Smooth muscle cell (in vitro differentiated cells): ENCODE data around the gene MGST2. TPM values are rescaled to one million over a fixed set of nuclear protein-coding genes. Genes with fewer than 3 reads are reported as not detected.

Experiments used
- DNase-seq: peaks from one replicate; lab custom pipeline; 2025; ENCODE audit not compliant: unreplicated experiment; lab: John Stamatoyannopoulos, UW
- H2AFZ ChIP-seq: fragments of 200-600 bp; sonication (generic); 2 replicates; pipeline ENCODE4 v1.6.0; 2016; ENCODE audit warnings: antibody characterized with exemption, low read depth, mild to moderate bottlenecking
- H3F3A ChIP-seq: fragments of 200-600 bp; sonication (generic); 2 replicates; pipeline ENCODE4 v1.6.0; 2017; ENCODE audit warnings: antibody characterized with exemption, low read depth
- H3K27ac ChIP-seq: fragments of 200-600 bp; sonication (generic); 2 replicates; pipeline ENCODE4 v1.5.1; 2016; ENCODE audit warnings: low read depth, mild to moderate bottlenecking
- H3K27me3 ChIP-seq: fragments of 200-600 bp; sonication (generic); 2 replicates; pipeline ENCODE4 v1.6.1; 2016; ENCODE audit warnings: low read depth, mild to moderate bottlenecking
- H3K36me3 ChIP-seq: fragments of 200-600 bp; sonication (generic); 2 replicates; pipeline ENCODE4 v1.5.1; 2016; ENCODE audit warnings: low read depth
- H3K4me1 ChIP-seq: fragments of 200-600 bp; sonication (generic); 2 replicates; pipeline ENCODE4 v1.5.1; 2016; ENCODE audit warnings: low read depth
- H3K4me2 ChIP-seq: fragments of 200-600 bp; sonication (generic); 2 replicates; pipeline ENCODE4 v1.6.0; 2016; ENCODE audit warnings: mild to moderate bottlenecking
- H3K4me3 ChIP-seq: fragments of 200-600 bp; sonication (generic); 2 replicates; pipeline ENCODE4 v1.5.1; 2016; ENCODE audit warnings: mild to moderate bottlenecking
- H3K79me2 ChIP-seq: fragments of 200-600 bp; sonication (generic); 2 replicates; pipeline ENCODE4 v1.6.0; 2016; ENCODE audit warnings: low read depth, mild to moderate bottlenecking
- H3K9ac ChIP-seq: fragments of 200-600 bp; sonication (generic); 2 replicates; pipeline ENCODE4 v1.6.0; 2016; ENCODE audit warnings: low read depth
- H3K9me3 ChIP-seq: fragments of 200-600 bp; sonication (generic); replicated peaks from 2 replicates; pipeline ENCODE4 v1.5.1; 2016; ENCODE audit warnings: low read depth
- H4K20me1 ChIP-seq: fragments of 200-600 bp; sonication (generic); 2 replicates; pipeline ENCODE4 v1.6.0; 2016; ENCODE audit warnings: low read depth
- CTCF ChIP-seq: fragments of 200-600 bp; sonication (generic); IDR thresholded peaks from 2 replicates; pipeline ENCODE4 v1.5.1; 2017; ENCODE audit warnings: borderline replicate concordance, mild to moderate bottlenecking, antibody characterized with exemption; ENCODE audit not compliant: insufficient read depth, poor library complexity, severe bottlenecking
- WGBS: methylation state at CpG from one replicate; pipeline ENCODE4 v1.1.7; 2016; ENCODE audit warnings: low lambda C conversion rate; 5-methylcytosine and 5-hydroxymethylcytosine counted together
- polyA plus RNA-seq: library from polyadenylated mRNA; unstranded; fragments of >200 nt; fragmentation: Nextera tagmentation; extraction: Ambion mirVana; gene quantifications from 2 replicates; pipeline ENCODE4 v1.2.1, GENCODE V29; 2016
- total RNA-seq: library from RNA; depleted of rRNA; stranded (reverse); fragments of >200 nt; gene quantifications from 2 replicates; pipeline ENCODE4 v1.2.3, GENCODE V29; 2014

Gene MGST2
- total and polyA plus RNA-seq, 2 experiments from 2014 or later = 27.8 to 51.1 TPM

- no peak for TF ChIP-seq CTCF
- Histone ChIP-seq H3F3A (no peaks in the 10 kb centered on the region), H3K9ac (no peak overlapping the region), H4K20me1 (peaks cover 8% of the 10 kb centered on the region), H2AFZ (no peak overlapping the region), H3K36me3 (no peaks in the 10 kb centered on the region), H3K4me3 (no peak overlapping the region), H3K27me3 (no peaks in the 10 kb centered on the region), H3K79me2 (peaks cover 14% of the 10 kb centered on the region), H3K4me2 (no peak overlapping the region), H3K27ac (no peak overlapping the region), H3K9me3 (no peaks in the 10 kb centered on the region), H3K4me1 (peaks cover 3% of the 10 kb centered on the region)
- DNase-seq = no peak
- 73% methylated on average over 3 of the region's 3 CpGs for WGBS
Measured at GRCh38 chr4:139753686-139754085, 88.1 kb downstream of the MGST2 start.

Other genes with a start within 250 kb of the MGST2 start
- gene RAB33B, start 211.7 kb upstream of the MGST2 start, total RNA-seq = 15.8 and 17.1 TPM in 2 replicates
- gene RAB33B, start 211.7 kb upstream of the MGST2 start, polyA plus RNA-seq = 5.6 and 6.3 TPM in 2 replicates
- gene SETD7, start 109.6 kb upstream of the MGST2 start, total RNA-seq = 34.2 and 39.3 TPM in 2 replicates
- gene SETD7, start 109.6 kb upstream of the MGST2 start, polyA plus RNA-seq = 8.5 and 10.2 TPM in 2 replicates